HG03039 (cell line): ENCODE results near the gene TRAF3IP1.
"Not testable (repeated sequence)": the region's sequence is repeated elsewhere in the genome, so short reads cannot be mapped to it uniquely, and the experiment has no call there.

Experiments used
- ATAC-seq: cut with Tn5 transposase; IDR thresholded peaks from one replicate; pipeline ENCODE4 v1.9.1; 2021; ENCODE audit warnings: mild to moderate bottlenecking, moderate library complexity; ENCODE audit not compliant: unreplicated experiment

Gene TRAF3IP1

GRCh38 chr2:238337846-238338245 lies 17.5 kb downstream of the TRAF3IP1 start:
- ATAC-seq: no peak

DNA sequence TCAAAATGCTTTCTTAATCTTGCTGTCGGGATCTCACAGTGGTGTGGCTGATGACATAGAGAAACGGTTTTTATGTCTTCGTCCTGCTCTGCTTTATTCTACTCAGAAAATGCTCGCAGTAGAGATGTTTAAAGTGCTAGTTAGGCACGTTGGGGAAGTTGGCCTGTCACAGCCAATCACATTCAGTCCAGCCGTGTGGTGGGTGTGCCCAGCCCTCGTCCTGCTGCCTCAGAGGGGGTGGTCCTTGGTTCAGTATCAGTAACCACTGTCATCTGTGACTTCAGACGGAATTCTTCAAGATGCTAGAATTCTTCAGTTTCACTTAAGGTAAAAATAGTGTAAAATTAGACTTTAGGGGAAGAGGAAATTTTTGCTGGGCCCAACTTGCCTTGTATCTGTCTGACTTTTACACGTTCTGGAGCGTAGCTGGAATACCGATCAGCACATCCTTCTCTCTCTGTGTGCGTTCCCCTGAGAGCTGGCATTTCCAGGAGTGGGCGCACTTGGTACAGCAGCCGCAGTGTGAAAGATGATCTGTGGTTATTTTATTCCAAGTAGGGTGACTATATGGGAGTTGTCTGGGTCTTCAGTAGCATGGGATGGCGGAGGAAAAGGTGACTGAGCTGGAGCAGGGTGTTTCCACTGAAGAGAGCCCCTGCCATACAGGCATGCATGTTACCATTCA lies 18.5 kb downstream of the TRAF3IP1 start:
- ATAC-seq: no peak

DNA sequence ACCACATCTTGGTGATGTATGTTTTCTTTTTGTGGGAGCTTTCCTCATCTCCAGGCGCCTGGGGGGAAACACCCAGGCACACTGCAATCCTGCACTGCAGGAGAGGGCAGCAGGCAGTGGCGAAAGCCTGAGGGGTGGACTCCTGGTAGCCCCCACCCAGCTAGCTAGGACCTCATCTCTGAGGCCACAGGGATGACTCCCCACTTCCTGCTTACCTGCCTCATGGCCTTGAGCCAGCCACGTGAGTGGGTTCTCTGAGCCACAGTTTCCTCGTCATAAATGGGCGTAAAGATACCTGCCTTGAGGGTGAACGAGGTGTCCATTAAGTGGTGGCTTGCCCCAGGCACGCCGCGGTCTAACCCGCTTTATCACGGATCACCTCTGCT lies 19.1 kb downstream of the TRAF3IP1 start:
- ATAC-seq: no peak

DNA sequence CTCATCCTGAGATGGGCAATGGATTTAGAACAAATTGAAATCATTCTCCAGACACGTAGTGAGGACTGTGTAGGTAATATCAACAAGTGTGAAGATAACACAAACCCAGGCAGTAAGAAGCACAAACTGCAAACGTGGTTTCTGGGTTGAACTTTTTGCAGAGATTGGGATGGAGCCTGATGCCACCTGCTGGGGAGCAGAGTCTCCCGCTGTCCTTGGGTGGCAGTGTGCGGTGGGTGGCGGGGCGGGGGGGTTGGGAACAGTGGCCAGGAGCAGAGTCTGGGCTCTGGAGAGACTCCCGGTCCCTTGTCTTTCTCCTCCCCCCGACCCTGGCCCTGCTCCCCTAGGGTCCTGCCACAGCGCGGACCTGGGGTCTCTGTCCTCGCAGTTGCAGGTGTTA lies 19.5 kb downstream of the TRAF3IP1 start:
- ATAC-seq: no peak

DNA sequence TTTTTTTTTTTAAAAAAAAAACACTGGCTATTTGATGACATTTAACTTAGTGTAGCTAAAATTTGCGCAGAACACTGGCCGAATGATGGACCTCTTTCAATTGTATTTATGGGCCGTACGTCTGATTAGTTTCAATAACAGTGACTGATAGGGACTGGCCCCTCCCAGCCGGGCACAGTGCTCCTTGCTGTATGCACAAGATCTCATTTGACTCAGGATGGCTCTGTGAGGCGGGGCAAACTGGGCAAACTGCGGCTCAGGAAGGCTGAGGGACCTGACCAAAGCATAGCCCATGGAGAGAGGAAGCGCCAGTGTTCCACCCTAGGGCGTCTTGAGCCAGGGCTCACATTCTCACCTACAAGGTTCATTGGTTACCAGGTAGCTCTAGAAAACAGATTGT lies 21.2 kb downstream of the TRAF3IP1 start:
- no peak for ATAC-seq

DNA sequence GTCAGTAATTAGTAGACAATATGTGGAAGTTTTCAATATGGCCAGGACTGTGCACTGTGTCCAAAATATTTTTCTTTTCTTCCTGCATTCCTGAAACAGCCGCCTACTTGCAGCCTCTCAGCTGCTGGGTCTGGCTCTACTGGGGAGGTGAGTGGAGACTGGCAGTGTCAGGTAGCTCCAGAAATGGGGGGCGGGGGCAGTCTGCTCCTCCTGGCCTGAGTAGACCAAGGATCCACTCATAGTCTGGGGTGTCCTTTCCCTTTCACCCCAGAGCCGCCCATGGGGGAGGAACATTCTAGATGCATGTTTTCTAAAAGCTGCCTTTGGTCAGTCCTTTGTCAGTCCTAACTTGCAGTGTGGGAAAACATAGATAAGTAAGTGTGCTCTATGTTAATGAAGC lies 23.7 kb downstream of the TRAF3IP1 start:
- no peak for ATAC-seq

DNA sequence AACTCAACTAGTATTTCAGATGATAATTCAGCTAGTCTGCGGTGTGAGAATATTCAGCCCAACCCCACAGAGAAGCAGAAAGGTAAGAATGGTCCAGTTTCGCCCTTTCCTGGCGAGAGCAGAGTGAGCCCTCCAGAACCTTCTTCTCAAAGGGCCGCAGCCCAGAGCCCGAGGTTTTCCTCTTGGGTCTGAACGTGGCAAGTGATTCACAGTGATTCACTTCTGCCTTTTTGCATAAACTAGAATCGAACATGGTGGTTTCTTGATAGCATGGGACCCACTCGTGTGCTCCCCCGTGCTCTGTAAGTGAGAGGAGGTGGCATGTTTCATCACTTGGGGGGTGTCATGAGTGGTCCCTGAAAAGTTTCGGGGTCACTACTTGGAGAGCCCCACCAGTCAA lies 24.2 kb downstream of the TRAF3IP1 start:
- no peak for ATAC-seq

DNA sequence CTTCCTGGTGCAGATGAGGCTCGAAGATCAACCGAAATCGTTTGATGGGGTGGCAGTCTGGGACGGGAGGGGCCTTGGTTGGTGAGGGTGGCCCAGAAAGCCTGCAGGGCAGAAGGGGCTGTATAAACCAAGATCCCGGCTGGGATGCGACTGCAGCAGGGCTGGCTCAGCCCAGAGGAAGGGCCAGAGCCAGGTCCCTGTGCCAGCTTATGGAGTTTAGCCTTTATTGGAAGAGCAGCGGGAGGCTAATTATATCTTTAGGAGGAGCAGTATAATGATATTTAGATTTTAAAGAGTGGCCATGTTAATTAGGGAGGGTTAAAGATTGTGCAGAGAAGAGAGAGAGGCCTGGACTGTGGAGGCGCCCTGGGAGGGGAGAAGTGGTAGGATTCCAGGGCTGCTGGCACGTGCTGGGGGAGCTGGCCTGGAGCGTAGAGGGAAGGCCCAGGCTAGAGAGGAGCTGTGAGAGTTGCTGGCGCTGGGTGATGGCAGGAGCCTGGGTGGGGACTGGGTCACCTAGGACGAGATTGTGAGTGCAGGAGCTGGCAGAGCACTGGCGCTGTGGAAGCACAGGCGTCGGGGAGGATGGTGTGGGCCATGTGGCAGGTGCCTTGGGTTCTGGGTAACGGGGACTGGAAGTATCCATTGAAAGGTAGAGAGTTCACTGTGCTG lies 25.1 kb downstream of the TRAF3IP1 start:
- no peak for ATAC-seq

- ATAC-seq: no peak
Measured at GRCh38 chr2:238346544-238346943, 26.2 kb downstream of the TRAF3IP1 start.

DNA sequence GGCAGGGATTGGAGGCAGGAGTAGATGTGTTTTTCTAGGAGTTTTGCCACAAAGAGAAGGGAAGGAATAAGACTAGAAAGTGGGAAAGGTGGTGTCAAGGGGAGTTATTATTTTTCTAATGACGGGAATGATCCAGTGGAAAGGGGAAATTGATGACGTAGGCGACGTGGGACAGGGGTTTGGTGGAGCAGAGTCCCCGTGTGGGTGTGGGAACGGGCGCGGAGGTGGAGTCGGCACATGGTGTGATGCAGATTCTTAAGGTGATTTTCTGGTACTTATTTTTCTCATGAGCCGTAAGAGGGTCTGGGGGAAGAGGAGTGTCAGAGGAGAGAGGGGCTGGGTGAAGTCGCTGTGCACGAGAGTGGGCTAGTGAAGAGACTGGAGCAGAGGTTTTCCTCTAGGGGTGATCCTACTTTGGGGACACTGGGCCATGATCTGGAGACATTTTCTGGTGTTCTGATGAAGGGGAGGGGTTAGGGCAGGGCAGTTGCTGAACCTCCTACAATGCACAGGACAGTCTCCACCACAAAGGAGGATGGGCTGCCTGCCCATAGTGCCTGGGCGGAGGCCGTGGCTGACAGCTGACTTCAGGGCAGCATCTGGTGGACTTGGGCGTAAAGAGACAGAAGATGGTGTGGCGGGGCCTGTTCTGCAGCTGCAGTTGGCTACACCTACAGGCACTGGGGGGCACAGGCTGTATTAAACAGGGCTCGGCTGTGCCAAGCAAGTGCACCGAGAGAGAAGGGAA lies 30.0 kb downstream of the TRAF3IP1 start:
- no peak for ATAC-seq

- no peak for ATAC-seq
Measured at GRCh38 chr2:238351315-238351714, 31.0 kb downstream of the TRAF3IP1 start.

DNA sequence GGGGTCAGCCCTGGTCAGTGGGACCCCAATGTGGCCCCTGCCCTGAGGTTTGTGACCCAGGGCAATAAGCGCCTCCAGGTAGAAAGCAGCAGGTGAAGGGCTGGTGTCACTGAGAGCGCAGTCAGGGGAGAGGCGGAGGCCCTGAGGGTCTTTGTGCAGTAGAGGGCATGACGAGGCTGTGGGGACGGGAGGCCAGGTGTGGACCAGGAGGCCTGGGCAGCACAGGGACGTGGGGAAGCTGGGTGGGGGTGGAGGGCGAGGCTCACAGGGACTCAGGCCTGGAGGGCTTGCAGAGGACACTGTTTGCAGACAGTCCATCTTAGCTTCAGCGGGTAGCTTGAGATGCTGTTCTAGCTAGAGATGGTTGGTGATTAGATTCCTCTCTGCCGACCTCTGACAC lies 32.0 kb downstream of the TRAF3IP1 start:
- ATAC-seq: no peak

DNA sequence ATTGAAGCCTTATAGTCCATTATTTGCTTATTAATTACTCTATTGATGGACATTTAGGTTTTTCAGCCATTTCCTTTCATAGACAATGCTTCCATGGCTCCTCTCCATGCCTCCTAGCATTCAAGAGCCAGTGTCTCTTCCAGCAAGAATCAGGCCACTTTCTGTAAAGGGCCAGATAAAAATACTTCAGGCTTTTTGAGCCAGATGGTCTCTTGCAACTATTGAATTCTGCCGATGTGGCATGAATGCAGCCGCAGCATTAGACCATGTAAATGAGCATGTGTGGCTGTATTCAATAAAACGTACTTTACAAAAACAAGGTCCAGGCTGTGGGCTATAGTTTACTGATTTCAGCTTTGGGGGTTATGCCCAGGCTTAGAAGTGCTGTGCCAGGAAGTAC lies 38.5 kb downstream of the TRAF3IP1 start:
- ATAC-seq: no peak

- ATAC-seq: no peak
Measured at GRCh38 chr2:238359403-238359802, 39.1 kb downstream of the TRAF3IP1 start.

- no peak for ATAC-seq
Measured at GRCh38 chr2:238361877-238362276, 41.6 kb downstream of the TRAF3IP1 start.

DNA sequence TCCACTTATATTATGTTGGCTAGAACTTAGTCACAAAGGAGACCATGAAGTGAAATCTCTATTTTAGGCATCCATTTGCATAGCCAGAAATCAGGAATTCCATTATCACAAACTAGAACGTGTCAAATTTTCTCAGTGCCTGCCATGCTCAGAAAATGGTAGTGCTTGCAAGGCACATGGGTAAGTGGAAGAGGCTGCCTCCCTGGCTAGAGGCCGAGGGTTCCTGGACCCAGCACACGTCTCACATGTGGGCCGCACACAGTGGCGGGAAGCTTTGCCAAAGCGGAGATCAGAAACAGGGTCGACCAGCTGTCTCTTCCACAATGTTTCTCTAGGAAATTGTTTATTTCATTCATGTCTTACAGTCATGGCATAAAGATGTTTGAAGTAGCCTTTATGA lies 42.3 kb downstream of the TRAF3IP1 start:
- ATAC-seq: no peak

DNA sequence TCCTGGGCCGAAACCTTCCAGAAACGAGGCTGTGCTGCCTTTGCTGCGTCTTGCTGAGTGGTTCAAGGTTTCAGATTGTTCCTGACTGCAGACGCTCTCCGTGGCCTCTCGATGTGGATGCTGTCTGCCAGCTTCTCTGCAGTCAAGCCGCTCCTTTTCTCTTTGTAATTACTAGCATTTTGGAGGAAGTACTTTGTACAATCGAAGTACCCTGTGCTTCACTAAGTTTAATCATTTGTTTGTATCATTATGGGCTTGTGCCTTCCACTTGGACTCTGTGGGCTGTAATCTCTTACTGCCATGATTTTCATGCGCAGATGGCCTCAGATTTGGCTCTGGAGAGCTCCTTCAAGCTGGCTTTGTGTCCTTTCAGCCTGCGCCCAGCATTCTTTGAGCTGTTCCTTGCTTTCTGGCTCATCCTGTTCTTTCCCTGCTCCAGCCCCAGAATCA lies 49.3 kb downstream of the TRAF3IP1 start:
- no peak for ATAC-seq

GRCh38 chr2:238370094-238370822 lies 49.9 kb downstream of the TRAF3IP1 start:
- no peak for ATAC-seq

DNA sequence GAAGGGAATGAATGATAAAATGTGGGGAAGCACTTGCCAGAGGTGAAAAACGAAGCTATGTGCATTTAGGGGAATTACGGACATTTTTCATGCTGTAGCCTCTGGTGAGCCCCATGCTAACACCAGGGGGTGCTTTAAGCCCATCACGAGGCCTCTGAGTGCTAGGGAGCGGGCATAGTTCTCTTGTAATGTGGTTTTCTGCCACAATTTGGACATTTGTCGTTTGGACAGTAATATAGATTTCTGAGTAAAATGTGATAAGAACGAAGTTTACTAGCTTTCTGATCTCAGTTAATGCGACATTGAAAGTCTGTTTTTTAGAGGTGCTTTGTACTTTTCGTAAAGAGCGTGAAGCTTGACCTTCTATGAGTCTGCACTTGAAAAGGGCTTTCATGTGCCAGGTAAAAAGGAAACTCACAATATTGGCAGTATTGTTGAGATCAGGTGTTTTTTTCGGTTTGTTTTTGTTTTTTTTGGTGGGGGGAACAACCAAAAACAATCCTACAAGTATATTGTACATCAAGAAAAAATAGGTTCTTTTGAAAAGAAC lies 50.6 kb downstream of the TRAF3IP1 start:
- no peak for ATAC-seq

DNA sequence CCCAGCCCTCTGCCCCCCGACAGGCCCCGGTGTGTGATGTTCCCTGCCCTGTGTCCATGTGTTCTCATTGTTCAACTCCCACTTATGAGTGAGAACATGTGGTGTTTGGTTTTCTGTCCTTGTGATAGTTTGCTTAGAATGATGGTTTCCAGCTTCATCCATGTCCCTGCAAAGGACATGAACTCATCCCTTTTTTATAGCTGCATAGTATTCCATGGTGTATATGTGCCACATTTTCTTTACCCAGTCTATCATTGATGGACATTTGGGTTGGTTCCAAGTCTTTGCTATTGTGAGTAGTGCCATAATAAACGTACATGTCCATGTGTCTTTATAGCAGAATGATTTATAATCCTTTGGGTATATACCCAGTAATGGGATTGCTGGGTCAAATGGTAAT lies 52.0 kb downstream of the TRAF3IP1 start:
- ATAC-seq: not testable (repeated sequence)

DNA sequence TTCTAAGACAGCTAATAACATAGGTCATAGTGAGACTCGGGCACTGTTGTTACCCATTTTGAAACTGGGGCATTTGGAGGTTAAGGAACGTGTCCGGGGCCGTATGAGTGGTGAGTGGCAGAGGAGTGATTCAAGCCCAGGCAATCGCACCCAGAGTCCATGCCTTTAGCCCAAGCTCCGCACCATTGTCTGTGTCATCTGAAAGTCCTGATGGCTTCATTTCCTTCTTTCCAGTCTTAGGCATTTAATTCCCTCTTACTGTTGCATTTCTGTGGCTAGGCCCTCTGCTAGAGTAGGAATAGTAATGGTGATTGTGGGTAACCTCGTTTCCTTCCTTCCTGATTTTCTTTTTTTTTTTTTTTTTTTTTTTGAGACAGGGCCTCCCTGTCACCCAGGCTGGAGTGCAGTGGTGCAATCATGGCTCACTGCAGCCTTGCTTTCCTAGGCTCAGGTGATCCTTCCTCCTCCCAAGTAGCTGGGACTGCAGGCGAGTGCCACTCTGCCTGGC lies 56.6 kb downstream of the TRAF3IP1 start:
- no peak for ATAC-seq
